HG02884 (cell line): Measurements from ENCODE around the gene EIF4G1.

ENCODE experiments used
- ATAC-seq: cut with Tn5 transposase; IDR thresholded peaks from one replicate; pipeline ENCODE4 v1.9.1; 2021; ENCODE audit warnings: mild to moderate bottlenecking, moderate library complexity; ENCODE audit not compliant: unreplicated experiment

The EIF4G1 gene

DNA sequence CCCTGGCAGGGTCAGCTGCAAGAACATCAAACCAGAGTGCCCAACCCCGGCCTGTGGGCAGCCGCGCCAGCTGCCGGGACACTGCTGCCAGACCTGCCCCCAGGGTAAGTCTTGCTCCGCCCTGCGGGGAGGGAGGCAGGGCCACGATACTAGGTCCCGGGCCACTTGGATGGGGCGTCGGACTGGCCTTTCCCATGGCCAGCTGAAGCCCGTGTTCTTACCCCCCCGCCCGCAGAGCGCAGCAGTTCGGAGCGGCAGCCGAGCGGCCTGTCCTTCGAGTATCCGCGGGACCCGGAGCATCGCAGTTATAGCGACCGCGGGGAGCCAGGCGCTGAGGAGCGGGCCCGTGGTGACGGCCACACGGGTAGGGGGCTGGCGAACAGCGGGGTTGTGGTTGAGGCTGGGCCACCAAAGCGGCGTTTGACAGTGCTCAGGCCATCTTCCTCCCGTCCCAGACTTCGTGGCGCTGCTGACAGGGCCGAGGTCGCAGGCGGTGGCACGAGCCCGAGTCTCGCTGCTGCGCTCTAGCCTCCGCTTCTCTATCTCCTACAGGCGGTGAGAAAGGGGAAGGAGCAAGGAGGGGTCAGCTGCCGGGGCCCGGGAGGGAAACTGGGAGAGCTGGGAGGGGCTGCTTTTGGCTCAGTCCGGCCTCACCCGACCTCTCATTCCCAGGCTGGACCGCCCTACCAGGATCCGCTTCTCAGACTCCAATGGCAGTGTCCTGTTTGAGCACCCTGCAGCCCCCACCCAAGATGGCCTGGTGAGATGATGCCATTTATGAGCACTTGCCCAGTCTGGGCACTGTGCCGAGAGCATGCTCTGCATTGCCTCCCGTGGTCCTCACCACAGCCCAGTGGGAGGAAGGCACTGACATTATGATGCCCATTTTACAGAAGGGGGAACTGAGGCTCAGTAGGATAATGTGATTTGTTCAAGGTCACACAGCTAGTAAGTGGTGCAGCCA, 67.1 kb downstream of the EIF4G1 start:
- no peak for ATAC-seq

DNA sequence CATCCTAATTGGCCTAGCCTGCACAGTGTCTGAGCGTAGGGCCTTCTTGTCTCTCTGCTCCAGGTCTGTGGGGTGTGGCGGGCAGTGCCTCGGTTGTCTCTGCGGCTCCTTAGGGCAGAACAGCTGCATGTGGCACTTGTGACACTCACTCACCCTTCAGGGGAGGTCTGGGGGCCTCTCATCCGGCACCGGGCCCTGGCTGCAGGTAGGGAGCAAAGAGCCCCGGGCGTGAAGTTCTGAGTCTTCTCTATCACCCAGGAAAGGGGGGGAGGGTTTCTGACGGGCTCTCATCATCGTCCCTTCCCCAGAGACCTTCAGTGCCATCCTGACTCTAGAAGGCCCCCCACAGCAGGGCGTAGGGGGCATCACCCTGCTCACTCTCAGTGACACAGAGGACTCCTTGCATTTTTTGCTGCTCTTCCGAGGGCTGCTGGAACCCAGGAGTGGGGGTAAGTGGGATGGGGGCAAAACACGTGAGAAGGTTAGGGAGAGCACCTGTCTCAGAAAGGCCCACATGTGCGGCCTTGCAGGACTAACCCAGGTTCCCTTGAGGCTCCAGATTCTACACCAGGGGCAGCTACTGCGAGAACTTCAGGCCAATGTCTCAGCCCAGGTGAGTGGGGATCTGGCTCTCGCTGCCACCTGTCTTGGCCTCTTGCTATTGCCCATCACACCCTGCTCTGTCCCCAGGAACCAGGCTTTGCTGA, 68.1 kb downstream of the EIF4G1 start:
- no peak for ATAC-seq

DNA sequence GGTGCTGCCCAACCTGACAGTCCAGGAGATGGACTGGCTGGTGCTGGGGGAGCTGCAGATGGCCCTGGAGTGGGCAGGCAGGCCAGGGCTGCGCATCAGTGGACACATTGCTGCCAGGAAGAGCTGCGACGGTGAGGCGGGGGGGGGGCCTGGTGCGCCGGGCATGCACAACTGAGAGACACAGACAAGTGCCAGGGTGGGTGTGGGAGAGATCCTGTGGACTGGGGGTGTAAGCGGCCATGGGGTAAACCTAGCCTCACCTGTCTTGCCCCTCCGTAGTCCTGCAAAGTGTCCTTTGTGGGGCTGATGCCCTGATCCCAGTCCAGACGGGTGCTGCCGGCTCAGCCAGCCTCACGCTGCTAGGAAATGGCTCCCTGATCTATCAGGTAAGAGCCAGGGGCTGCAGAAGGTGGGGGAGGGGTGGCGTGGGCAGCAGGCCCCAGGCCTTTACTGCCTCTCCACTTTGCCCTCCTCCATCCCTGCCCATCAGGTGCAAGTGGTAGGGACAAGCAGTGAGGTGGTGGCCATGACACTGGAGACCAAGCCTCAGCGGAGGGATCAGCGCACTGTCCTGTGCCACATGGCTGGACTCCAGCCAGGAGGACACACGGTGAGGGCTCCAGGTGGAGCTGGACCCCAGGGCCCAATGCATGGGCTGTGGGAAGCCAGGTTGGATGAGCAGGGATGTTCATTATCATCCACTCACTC, 68.8 kb downstream of the EIF4G1 start:
- no peak for ATAC-seq

DNA sequence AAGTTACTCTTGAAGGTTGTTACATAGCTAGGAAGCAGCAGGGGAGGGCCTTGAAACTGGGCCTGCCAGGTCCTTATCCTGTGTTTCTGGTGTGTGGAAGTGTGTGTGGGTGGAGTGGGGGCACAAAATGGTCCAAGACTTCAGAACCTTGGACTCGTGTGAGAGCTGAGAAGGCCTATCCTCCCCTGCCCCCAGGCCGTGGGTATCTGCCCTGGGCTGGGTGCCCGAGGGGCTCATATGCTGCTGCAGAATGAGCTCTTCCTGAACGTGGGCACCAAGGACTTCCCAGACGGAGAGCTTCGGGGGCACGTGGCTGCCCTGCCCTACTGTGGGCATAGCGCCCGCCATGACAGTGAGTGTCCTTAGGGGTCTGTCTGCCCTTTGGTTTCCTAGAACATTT, 69.9 kb downstream of the EIF4G1 start:
- ATAC-seq: no peak
